B cell (primary cell): ENCODE data around the gene GALNT18. TPM values are rescaled to one million over a fixed set of nuclear protein-coding genes. Genes with fewer than 3 reads are reported as not detected.

Source experiments
- ATAC-seq: fragments of 200-7000 bp; cut with Tn5 transposase; one replicate; pipeline ENCODE4 v1.10.0; 2021; ENCODE audit warnings: low read depth, mild to moderate bottlenecking, moderate number of reproducible peaks, moderate library complexity
- CTCF ChIA-PET: fragments of 350-600 bp; sonication (Branson Sonifier 250); formaldehyde crosslinking; loops from one replicate; lab custom pipeline; 2021; ENCODE audit warnings: antibody characterized with exemption, inconsistent platforms; lab: Charles Lee
- POLR2A ChIA-PET: fragments of 350-600 bp; sonication (Branson Sonifier 250); formaldehyde crosslinking; loops from one replicate; lab custom pipeline; 2021; ENCODE audit warnings: antibody characterized with exemption; lab: Charles Lee
- DNase-seq: peaks from one replicate; pipeline ENCODE4 v3.0.0; 2013
- H2AFZ ChIP-seq: 2 replicates; pipeline ENCODE4 v1.6.1; 2012; ENCODE audit warnings: mild to moderate bottlenecking, low read depth, low read length; ENCODE audit not compliant: insufficient read depth, poor library complexity, severe bottlenecking
- H3K27ac ChIP-seq, 2 donors: 1 replicate in 1 of 2; 2 replicates in 1 of 2; pipeline ENCODE4 v1.5.1; 2012 to 2013; ENCODE audit warnings: low read length in 2 of 2, mild to moderate bottlenecking in 2 of 2, moderate library complexity in 1 of 2
- H3K27me3 ChIP-seq, 4 experiments: fragments of 200-600 bp in 1 of 4; sonication (generic) in 1 of 4; replicated peaks in 1 of 4; 1 replicate in 2 of 4; 2 replicates in 2 of 4; pipeline versions ENCODE4 v1.6.1 to v1.7.0; 2013 to 2016; ENCODE audit warnings: low read length in 3 of 4, mild to moderate bottlenecking in 2 of 4, mixed read lengths in 1 of 4, moderate library complexity in 1 of 4; ENCODE audit not compliant: insufficient read depth in 4 of 4, control insufficient read depth in 3 of 4; ENCODE audit errors: control extremely low read depth in 1 of 4
- H3K36me3 ChIP-seq, 2 experiments: replicated peaks in 1 of 2; 1 replicate in 1 of 2; 2 replicates in 1 of 2; pipeline versions ENCODE4 v1.6.1 to v1.7.1; 2013; ENCODE audit warnings: low read length in 1 of 2; ENCODE audit not compliant: insufficient read depth in 2 of 2, control insufficient read depth in 1 of 2; ENCODE audit errors: control extremely low read depth in 1 of 2, extremely low read depth in 1 of 2
- H3K4me1 ChIP-seq, 2 donors: fragments of 200-600 bp in 1 of 2; sonication (generic) in 1 of 2; 1 replicate in 1 of 2; 2 replicates in 1 of 2; pipeline versions ENCODE4 v1.5.1 to v1.6.1; 2013 to 2017; ENCODE audit warnings: low read length in 2 of 2; ENCODE audit not compliant: control insufficient read depth in 2 of 2, insufficient read depth in 2 of 2
- H3K4me2 ChIP-seq: replicated peaks from 2 replicates; pipeline ENCODE3; 2012; ENCODE audit warnings: mild to moderate bottlenecking, low read depth, low read length; ENCODE audit not compliant: poor library complexity, severe bottlenecking
- H3K4me3 ChIP-seq, 5 experiments: fragments of 200-600 bp in 1 of 5; sonication (generic) in 1 of 5; 1 replicate in 3 of 5; 2 replicates in 2 of 5; pipeline versions ENCODE4 v1.5.1 to v1.7.0; 2011 to 2016; ENCODE audit warnings: low read length in 4 of 5, mild to moderate bottlenecking in 4 of 5, low read depth in 2 of 5, control low read depth in 1 of 5, moderate library complexity in 1 of 5; ENCODE audit not compliant: insufficient read depth in 1 of 5; ENCODE audit errors: control extremely low read depth in 1 of 5, extremely low read depth in 1 of 5
- H3K79me2 ChIP-seq: fragments of 200-600 bp; sonication (generic); one replicate; pipeline ENCODE4 v1.6.0; 2016; ENCODE audit warnings: low read length; ENCODE audit not compliant: control insufficient read depth, insufficient read depth
- H3K9ac ChIP-seq: fragments of 200-600 bp; sonication (generic); 2 replicates; pipeline ENCODE4 v1.6.1; 2017; ENCODE audit warnings: mild to moderate bottlenecking, low read length, moderate library complexity
- H3K9me3 ChIP-seq, 3 donors: one replicate each; pipeline versions ENCODE4 v1.6.1 to v1.7.1; 2013; ENCODE audit warnings: low read length in 2 of 3; ENCODE audit not compliant: control insufficient read depth in 2 of 3, insufficient read depth in 1 of 3; ENCODE audit errors: control extremely low read depth in 1 of 3
- H4K20me1 ChIP-seq: 2 replicates; pipeline ENCODE4 v1.6.0; 2012; ENCODE audit warnings: mild to moderate bottlenecking, low read length; ENCODE audit not compliant: insufficient read depth, control insufficient read depth, poor library complexity, severe bottlenecking
- H3K27ac Mint-ChIP-seq: one replicate; pipeline ENCODE4 v1.8.0; 2021; ENCODE audit warnings: mixed read lengths
- H3K27me3 Mint-ChIP-seq: one replicate; pipeline ENCODE4 v1.8.0; 2021; ENCODE audit warnings: mixed read lengths
- H3K4me1 Mint-ChIP-seq: one replicate; pipeline ENCODE4 v1.8.0; 2021; ENCODE audit warnings: mixed read lengths
- H3K4me3 Mint-ChIP-seq: one replicate; pipeline ENCODE4 v1.8.0; 2021; ENCODE audit warnings: mixed read lengths
- H3K9me3 Mint-ChIP-seq: one replicate; pipeline ENCODE4 v1.8.0; 2022; ENCODE audit warnings: mixed read lengths; ENCODE audit not compliant: insufficient read depth
- EZH2 ChIP-seq: IDR thresholded peaks from 2 replicates; pipeline ENCODE4 v1.6.1; 2012; ENCODE audit warnings: borderline replicate concordance, low read depth, mild to moderate bottlenecking, moderate library complexity, low read length; ENCODE audit not compliant: insufficient read depth, poor library complexity, severe bottlenecking
- WGBS: methylation state at CpG from one replicate; pipeline ENCODE4 v1.1.5; 2013; ENCODE audit warnings: missing lambda C conversion rate; ENCODE audit not compliant: insufficient coverage; 5-methylcytosine and 5-hydroxymethylcytosine counted together
- intact Hi-C: fragments of 100-400 bp; cut with micrococcal nuclease; formaldehyde crosslinking; loops from one replicate; pipeline ENCODE4 v1.10.0; 2022
- polyA plus RNA-seq: library from polyadenylated mRNA; depleted of rRNA; stranded (reverse); fragments of >200 nt; gene quantifications from 2 replicates; pipeline ENCODE4 v1.2.3, GENCODE V29; 2012
- total RNA-seq, 2 donors: library from RNA; stranded (reverse); fragments of 120-200 nt in 1 of 2; gene quantifications; 1 replicate in 1 of 2; 2 replicates in 1 of 2; pipeline versions ENCODE4 v1.2.3 to v1.2.4, GENCODE V29; 2013 to 2022
- TF ChIP-seq, protein P1 (sequence below): fragments of 200-600 bp; IDR thresholded peaks from one replicate; pipeline ENCODE4 v1.8.0; 2022; ENCODE audit warnings: antibody characterized with exemption, mild to moderate bottlenecking

Gene GALNT18
- total and polyA plus RNA-seq, 2 donors (not counting 1 experiment from before 2014, with no cell fraction given), result not detected

DNA sequence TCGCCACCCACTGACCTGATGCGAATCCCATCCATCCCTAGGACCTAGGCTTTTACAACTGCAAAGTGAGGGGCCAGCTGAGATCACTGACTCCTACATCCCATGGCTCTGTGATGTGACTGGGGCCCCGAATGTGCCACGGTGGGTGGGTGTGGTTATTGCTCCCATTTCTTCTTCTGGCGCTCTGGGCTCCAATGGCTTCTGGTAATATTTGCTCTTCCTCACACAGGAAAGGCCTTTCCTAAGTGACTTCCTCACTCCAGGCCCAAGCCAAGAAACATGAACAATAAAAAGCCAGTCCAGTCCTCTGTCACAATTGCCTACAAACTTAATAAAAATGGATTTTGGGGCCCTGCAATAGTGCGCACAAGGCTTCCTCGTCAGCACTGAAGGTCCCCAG is 78.1 kb downstream of the GALNT18 start:
- no peak for ATAC-seq
- no peaks in the 10 kb centered on the region for H4K20me1 ChIP-seq
- no peak overlapping the region for H3K9ac ChIP-seq
- Mint-ChIP-seq H3K4me3 (no peak overlapping the region), H3K27ac (no peak overlapping the region), H3K9me3 (no peaks in the 10 kb centered on the region), H3K27me3 (no peaks in the 10 kb centered on the region), H3K4me1 (no peaks in the 10 kb centered on the region)
- no peaks in the 10 kb centered on the region for H3K4me1 ChIP-seq
- WGBS, result 94% methylated on average over 6 of the region's 7 CpGs
- intact Hi-C loops, result no loop called here
- H3K79me2 ChIP-seq, result no peaks in the 10 kb centered on the region
- no peaks in the 10 kb centered on the region for H3K27me3 ChIP-seq
- TF ChIP-seq, protein P1, sequence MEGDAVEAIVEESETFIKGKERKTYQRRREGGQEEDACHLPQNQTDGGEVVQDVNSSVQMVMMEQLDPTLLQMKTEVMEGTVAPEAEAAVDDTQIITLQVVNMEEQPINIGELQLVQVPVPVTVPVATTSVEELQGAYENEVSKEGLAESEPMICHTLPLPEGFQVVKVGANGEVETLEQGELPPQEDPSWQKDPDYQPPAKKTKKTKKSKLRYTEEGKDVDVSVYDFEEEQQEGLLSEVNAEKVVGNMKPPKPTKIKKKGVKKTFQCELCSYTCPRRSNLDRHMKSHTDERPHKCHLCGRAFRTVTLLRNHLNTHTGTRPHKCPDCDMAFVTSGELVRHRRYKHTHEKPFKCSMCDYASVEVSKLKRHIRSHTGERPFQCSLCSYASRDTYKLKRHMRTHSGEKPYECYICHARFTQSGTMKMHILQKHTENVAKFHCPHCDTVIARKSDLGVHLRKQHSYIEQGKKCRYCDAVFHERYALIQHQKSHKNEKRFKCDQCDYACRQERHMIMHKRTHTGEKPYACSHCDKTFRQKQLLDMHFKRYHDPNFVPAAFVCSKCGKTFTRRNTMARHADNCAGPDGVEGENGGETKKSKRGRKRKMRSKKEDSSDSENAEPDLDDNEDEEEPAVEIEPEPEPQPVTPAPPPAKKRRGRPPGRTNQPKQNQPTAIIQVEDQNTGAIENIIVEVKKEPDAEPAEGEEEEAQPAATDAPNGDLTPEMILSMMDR, result no peak
- TF ChIP-seq EZH2, result no peak
- POLR2A ChIA-PET, result no interaction called here
- H2AFZ ChIP-seq, result no peak overlapping the region
- peaks cover 0 to 1% (median 0%) of the 10 kb centered on the region in 3 donors for H3K9me3 ChIP-seq
- no peak overlapping the region for H3K4me3 ChIP-seq
- CTCF ChIA-PET, result no interaction called here
- H3K36me3 ChIP-seq, result no peaks in the 10 kb centered on the region
- no peak overlapping the region for H3K27ac ChIP-seq
- DNase-seq, result no peak
- no peak overlapping the region for H3K4me2 ChIP-seq

DNA sequence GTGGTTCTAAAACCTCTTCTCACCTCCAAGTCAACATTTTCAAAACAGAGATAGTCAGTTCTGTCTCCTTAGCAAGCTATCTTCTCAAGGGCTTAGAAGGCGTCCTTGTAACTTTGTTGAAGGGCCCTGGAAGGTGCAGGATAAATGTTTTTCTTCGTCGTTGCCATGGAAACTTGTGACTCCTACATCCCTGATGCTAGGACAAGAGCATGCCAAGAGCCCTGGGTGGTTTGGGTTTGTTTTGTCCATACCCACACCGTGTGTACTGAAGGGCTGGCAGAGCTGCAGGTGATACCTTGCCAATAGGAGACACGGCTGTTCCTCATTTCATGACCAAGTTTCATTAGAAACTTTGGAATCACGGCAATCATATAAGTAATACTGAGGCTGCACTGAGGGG is 81.6 kb downstream of the GALNT18 start:
- Mint-ChIP-seq H3K4me3 (no peak overlapping the region), H3K4me1 (no peaks in the 10 kb centered on the region), H3K27ac (no peak overlapping the region), H3K27me3 (no peaks in the 10 kb centered on the region), H3K9me3 (no peaks in the 10 kb centered on the region)
- H3K36me3 ChIP-seq, result no peaks in the 10 kb centered on the region
- no peak overlapping the region for H3K4me3 ChIP-seq
- no peaks in the 10 kb centered on the region for H4K20me1 ChIP-seq
- intact Hi-C loops, result no loop called here
- H3K9me3 ChIP-seq, result peaks cover 0 to 6% (median 0%) of the 10 kb centered on the region in 3 donors
- H3K27me3 ChIP-seq, result no peaks in the 10 kb centered on the region
- ChIA-PET POLR2A (no interaction called here), CTCF (no interaction called here)
- DNase-seq, result no peak
- H3K27ac ChIP-seq, result no peak overlapping the region
- ATAC-seq, result no peak
- H3K4me1 ChIP-seq, result no peaks in the 10 kb centered on the region
- TF ChIP-seq, protein P1, result no peak
- no peak for TF ChIP-seq EZH2
- WGBS, result 94% methylated on average over 6 of the region's 6 CpGs
- H2AFZ ChIP-seq, result no peak overlapping the region
- no peak overlapping the region for H3K9ac ChIP-seq
- H3K4me2 ChIP-seq, result no peak overlapping the region
- no peaks in the 10 kb centered on the region for H3K79me2 ChIP-seq
